ENCODE measurements around the gene CYTIP.
A peak's percentile ranks its signal among the peaks of the same experiment; 100 is the strongest.

Gene CYTIP

GRCh38 chr2:157443090-157443489 lies 799 bp downstream of the CYTIP start:
- H3K4me3 ChIP-seq (ENCODE audit: low read depth, low read length), result peak overlapping the region; percentile 53
- TF ChIP-seq CTCF (IDR thresholded peaks at IDR 0.05; ENCODE audit: borderline replicate concordance, insufficient read depth, low read depth, low read length), result no peak

- TF ChIP-seq CTCF (IDR thresholded peaks at IDR 0.05; ENCODE audit: borderline replicate concordance, insufficient read depth, low read depth, low read length), result no peak
- peak overlapping the region; percentile 53 for H3K4me3 ChIP-seq (ENCODE audit: low read depth, low read length)
Observed at GRCh38 chr2:157442636-157443035, 1.3 kb downstream of the CYTIP start.

GRCh38 chr2:157442191-157442590 lies 1.7 kb downstream of the CYTIP start:
- no peak for TF ChIP-seq CTCF (IDR thresholded peaks at IDR 0.05; ENCODE audit: borderline replicate concordance, insufficient read depth, low read depth, low read length)
- H3K4me3 ChIP-seq (ENCODE audit: low read depth, low read length), result peak overlapping the region; percentile 53

GRCh38 chr2:157441072-157441454 lies 2.8 kb downstream of the CYTIP start:
- TF ChIP-seq CTCF (IDR thresholded peaks at IDR 0.05; ENCODE audit: borderline replicate concordance, insufficient read depth, low read depth, low read length), result no peak
- peak overlapping the region; percentile 55 for H3K4me3 ChIP-seq (ENCODE audit: low read depth, low read length)

- H3K4me3 ChIP-seq (ENCODE audit: low read depth, low read length), result peak overlapping the region; percentile 55
- TF ChIP-seq CTCF (IDR thresholded peaks at IDR 0.05; ENCODE audit: borderline replicate concordance, insufficient read depth, low read depth, low read length), result no peak
Observed at GRCh38 chr2:157440404-157441071, 3.4 kb downstream of the CYTIP start.

GRCh38 chr2:157439824-157440186 lies 4.1 kb downstream of the CYTIP start:
- H3K4me3 ChIP-seq (ENCODE audit: low read depth, low read length), result peak overlapping the region; percentile 55
- TF ChIP-seq CTCF (IDR thresholded peaks at IDR 0.05; ENCODE audit: borderline replicate concordance, insufficient read depth, low read depth, low read length), result no peak

Data from GM12875 (cell line).